HepG2 (cell line): ENCODE measurements around the gene CMIP. TPM values are rescaled to one million over a fixed set of nuclear protein-coding genes. Genes with fewer than 3 reads are reported as not detected.
A peak's percentile ranks its signal among the peaks of the same experiment; 100 is the strongest.

Source experiments
- ATAC-seq: fragments of 200-7000 bp; cut with Tn5 transposase; 3 replicates; pipeline ENCODE4 v1.9.1; 2020; ENCODE audit warnings: mild to moderate bottlenecking, moderate library complexity
- BruUV-seq: library from RNA; stranded (reverse); fragments of 400-500 nt; replicated peaks from 2 replicates; lab custom pipeline; 2021; lab: Mats Ljungman, UMichigan
- CTCF ChIA-PET: fragments of 300-600 bp; formaldehyde crosslinking; extraction: SDS; loops from one replicate; lab custom pipeline; 2021; ENCODE audit warnings: low total read pairs, inconsistent platforms, low intra/inter-chr PET ratio; lab: Yijun Ruan, JAX
- POLR2A ChIA-PET: fragments of 350-600 bp; sonication (Branson Sonifier 250); formaldehyde crosslinking; loops from one replicate; lab custom pipeline; 2020; ENCODE audit warnings: antibody characterized with exemption, inconsistent platforms; lab: Yijun Ruan, JAX
- DNase-seq: peaks from one replicate; pipeline ENCODE4 v3.0.0-alpha.2; 2015; ENCODE audit warnings: low spot score
- FAIRE-seq: peaks from 3 replicates; lab custom pipeline; 2011; peaks lifted over from hg19 to GRCh38; lab: Jason Lieb, UNC
- H2AFZ ChIP-seq: one replicate; pipeline ENCODE4 v1.6.1; 2011; ENCODE audit warnings: low read length, inconsistent platforms
- H3K27ac ChIP-seq: fragments of 300-600 bp; 3 replicates; pipeline ENCODE4 v1.8.0; 2011; ENCODE audit warnings: mixed run types, mild to moderate bottlenecking, mixed read lengths, low read length, inconsistent platforms; ENCODE audit not compliant: insufficient read depth; ENCODE audit errors: extremely low read length
- H3K27me3 ChIP-seq, 2 experiments: fragments of 200-600 bp in 1 of 2; 2 replicates in 1 of 2; 3 replicates in 1 of 2; pipeline versions ENCODE4 v1.6.0 to v1.8.0; 2011; ENCODE audit warnings: low read length in 2 of 2, mild to moderate bottlenecking in 2 of 2, moderate library complexity in 2 of 2, inconsistent platforms in 1 of 2; ENCODE audit not compliant: insufficient read depth in 2 of 2, control insufficient read depth in 1 of 2
- H3K36me3 ChIP-seq, 2 experiments: fragments of 200-600 bp in 1 of 2; replicated peaks in 1 of 2; 2 replicates in 1 of 2; 3 replicates in 1 of 2; pipeline versions ENCODE4 v1.5.1 to v1.8.0; 2011; ENCODE audit warnings: low read length in 2 of 2, inconsistent platforms in 1 of 2; ENCODE audit not compliant: insufficient read depth in 2 of 2, control insufficient read depth in 1 of 2
- H3K4me1 ChIP-seq: 2 replicates; pipeline ENCODE4 v1.5.1; 2012; ENCODE audit warnings: low read length, inconsistent platforms; ENCODE audit not compliant: insufficient read depth
- H3K4me2 ChIP-seq: 2 replicates; pipeline ENCODE4 v1.6.0; 2011; ENCODE audit warnings: low read depth, low read length, inconsistent platforms
- H3K4me3 ChIP-seq, 3 experiments: fragments of 200-600 bp in 1 of 3; sonication (generic), shearing (Covaris generic) in 1 of 3; replicated peaks in 1 of 3; 2 replicates each; pipeline ENCODE4 v1.5.1; 2011 to 2016; ENCODE audit warnings: low read length in 3 of 3, inconsistent platforms in 2 of 3, low read depth in 2 of 3, mild to moderate bottlenecking in 2 of 3, control low read depth in 1 of 3, mixed read lengths in 1 of 3; ENCODE audit not compliant: insufficient read depth in 1 of 3
- H3K79me2 ChIP-seq: one replicate; pipeline ENCODE4 v1.6.1; 2011; ENCODE audit warnings: low read length, inconsistent platforms; ENCODE audit not compliant: insufficient read depth
- H3K9ac ChIP-seq: 2 replicates; pipeline ENCODE4 v1.6.0; 2011; ENCODE audit warnings: mild to moderate bottlenecking, low read depth, low read length, inconsistent platforms; ENCODE audit not compliant: insufficient read depth
- H3K9me3 ChIP-seq: 2 replicates; pipeline ENCODE4 v1.5.1; 2012; ENCODE audit warnings: mild to moderate bottlenecking, low read length
- H4K20me1 ChIP-seq: 2 replicates; pipeline ENCODE4 v1.6.0; 2011; ENCODE audit warnings: inconsistent platforms, mild to moderate bottlenecking, low read length, moderate library complexity; ENCODE audit not compliant: insufficient read depth
- FOXA3 ChIP-seq: IDR thresholded peaks from 2 replicates; pipeline ENCODE4 v1.6.1; 2016; ENCODE audit warnings: missing genetic modification reagents, missing compliant biosample characterization
- MIER2 ChIP-seq: IDR thresholded peaks from 2 replicates; pipeline ENCODE4 v1.6.1; 2016; ENCODE audit warnings: missing biosample characterization, missing genetic modification reagents
- RBFOX2 ChIP-seq: fragments of 200-400 bp; formaldehyde crosslinking; IDR thresholded peaks from 2 replicates; pipeline ENCODE4 v1.6.1; 2017; ENCODE audit warnings: low read depth, mild to moderate bottlenecking, low read length
- RELA ChIP-seq: sonication (generic); formaldehyde crosslinking; IDR thresholded peaks from 2 replicates; pipeline ENCODE4 v1.4.0; 2020; ENCODE audit warnings: missing genetic modification reagents
- RFX3 ChIP-seq: IDR thresholded peaks from 2 replicates; pipeline ENCODE4 v1.6.1; 2016; ENCODE audit warnings: missing biosample characterization, missing genetic modification reagents
- SIN3B ChIP-seq: fragments of 150-350 bp; IDR thresholded peaks from 2 replicates; pipeline ENCODE4 v1.6.1; 2014; ENCODE audit warnings: low read length
- SP1 ChIP-seq, 2 experiments: fragments of 450-650 bp in 1 of 2; sonication (generic) in 1 of 2; formaldehyde crosslinking in 1 of 2; IDR thresholded peaks; 2 replicates each; pipeline versions ENCODE4 v1.4.0 to v1.6.1; 2016 to 2020; ENCODE audit warnings: missing genetic modification reagents in 1 of 2
- ZNF281 ChIP-seq: sonication (generic); formaldehyde crosslinking; IDR thresholded peaks from 2 replicates; pipeline ENCODE4 v1.4.0; 2020; ENCODE audit warnings: missing genetic modification reagents, borderline replicate concordance
- ZNF292 ChIP-seq: sonication (generic); formaldehyde crosslinking; IDR thresholded peaks from 2 replicates; pipeline ENCODE4 v1.8.1; 2022; ENCODE audit warnings: mild to moderate bottlenecking, low read depth, missing genetic modification reagents, borderline replicate concordance
- ZNF367 ChIP-seq: sonication (generic); formaldehyde crosslinking; IDR thresholded peaks from 2 replicates; pipeline ENCODE4 v1.4.0; 2020; ENCODE audit warnings: missing genetic modification reagents, borderline replicate concordance
- ZNF446 ChIP-seq: sonication (generic); formaldehyde crosslinking; IDR thresholded peaks from 2 replicates; pipeline ENCODE4 v1.5.0; 2020; ENCODE audit warnings: mild to moderate bottlenecking, missing genetic modification reagents
- ZNF501 ChIP-seq: sonication (generic); formaldehyde crosslinking; IDR thresholded peaks from 2 replicates; pipeline ENCODE4 v1.5.1; 2020; ENCODE audit warnings: mild to moderate bottlenecking, moderate library complexity, missing genetic modification reagents
- ZNF574 ChIP-seq: sonication (generic); formaldehyde crosslinking; IDR thresholded peaks from 2 replicates; pipeline ENCODE4 v1.4.0; 2020; ENCODE audit warnings: missing genetic modification reagents
- ZSCAN22 ChIP-seq: sonication (generic); formaldehyde crosslinking; IDR thresholded peaks from 2 replicates; pipeline ENCODE4 v1.4.0; 2020; ENCODE audit warnings: mild to moderate bottlenecking, missing genetic modification reagents
- ZSCAN5A ChIP-seq: sonication (generic); formaldehyde crosslinking; IDR thresholded peaks from 2 replicates; pipeline ENCODE4 v1.8.0; 2022; ENCODE audit warnings: mild to moderate bottlenecking, missing genetic modification reagents, borderline replicate concordance
- WGBS: methylation state at CpG from one replicate; pipeline ENCODE4 v1.1.6; 2017; ENCODE audit warnings: low lambda C conversion rate; 5-methylcytosine and 5-hydroxymethylcytosine counted together
- in situ Hi-C: cut with HindIII; loops from 2 replicates; pipeline ENCODE4 v1.10.0; 2017; ENCODE audit warnings: low pct_unique_long_range_greater_than_20kb; ENCODE audit not compliant: extremely low pct_ligation_motif_present
- intact Hi-C: fragments of 100-400 bp; cut with micrococcal nuclease; formaldehyde crosslinking; loops from one replicate; pipeline ENCODE4 v1.10.0; 2022; ENCODE audit not compliant: unreplicated experiment
- polyA plus RNA-seq, 8 experiments: library from polyadenylated mRNA; depleted of rRNA in 3 of 8; stranded (reverse) in 7 of 8; unstranded in 1 of 8; fragments of >200 nt; fragmentation: Illumina TruSeq in 4 of 8; extraction: Trizol in 4 of 8; gene quantifications; 2 replicates each; pipeline versions ENCODE4 v1.2.1 to v1.2.3, GENCODE V29; 2011 to 2016; ENCODE audit warnings: low read depth in 4 of 8, missing spikeins in 1 of 8, mixed read lengths in 1 of 8; ENCODE audit not compliant: insufficient read depth in 1 of 8
- total RNA-seq, 5 experiments: library from RNA; depleted of rRNA; stranded (reverse); fragments of >200 nt; fragmentation: Illumina TruSeq; extraction: Trizol; gene quantifications; 2 replicates each; pipeline ENCODE4 v1.2.3, GENCODE V29; 2016; ENCODE audit warnings: low read depth in 1 of 5

The CMIP gene
- total and polyA plus RNA-seq, 2 of the 13 experiments (the other 11 are each of a cell fraction or from before 2014, with no cell fraction given), result 10.9 to 18.1 TPM

GRCh38 chr16:81730090-81731051 lies 285.8 kb downstream of the CMIP start:
- FAIRE-seq (peak; percentile 68), ATAC-seq (peak; percentile 96), DNase-seq (peak; percentile 70)
- peaks cover 9% of the 10 kb centered on the region; the same call in 1 of the 2 replicates for H3K4me1 ChIP-seq
- H3K4me3 ChIP-seq, result peak overlapping the region in 1 of 3 experiments; percentile 49; a peak in 1 of 6 replicates
- ChIA-PET CTCF (interaction anchor here (0.9 to 1.4 kb wide), 2 partner anchors 107 to 327 kb away, joined by 4 read pairs; no protein-coding TSS in a partner anchor), POLR2A (no interaction called here)
- H2AFZ ChIP-seq, result no peak overlapping the region
- H3K27ac ChIP-seq, result no peak overlapping the region
- no peaks in the 10 kb centered on the region for H3K9me3 ChIP-seq
- H3K27me3 ChIP-seq, result peaks cover 1 to 22% of the 10 kb centered on the region in 2 experiments; a peak in 4 of 5 replicates
- H3K4me2 ChIP-seq, result peak overlapping the region; percentile 49
- no TSS peak for BruUV-seq
- intact Hi-C loops (no loop called here), in situ Hi-C loops (loop anchor here (10.0 to 25.0 kb wide), 2 partner anchors 526 to 693 kb away; partner anchors contain the start of gene ATMIN)
- H3K9ac ChIP-seq, result no peak overlapping the region
- WGBS, result 47% methylated on average over 32 of the region's 47 CpGs
- H3K36me3 ChIP-seq, result no peaks in the 10 kb centered on the region
- no peaks in the 10 kb centered on the region for H4K20me1 ChIP-seq
- H3K79me2 ChIP-seq, result no peaks in the 10 kb centered on the region
- TF ChIP-seq ZNF367 (CRISPR knock-in tag), result no peak
- no peak for TF ChIP-seq ZNF574 (CRISPR knock-in tag)
- TF ChIP-seq ZSCAN22 (CRISPR knock-in tag), result no peak
- no peak for TF ChIP-seq RBFOX2
- 0 out of 2 replicates have a peak, but pooled peaks have one; percentile 43 for TF ChIP-seq ZNF292 (CRISPR knock-in tag)
- no peak for TF ChIP-seq SP1 (IDR thresholded peaks at IDR 0.05)
- TF ChIP-seq SP1 (CRISPR knock-in tag; IDR thresholded peaks at IDR 0.05), result 0 out of 2 replicates have a peak, but pooled peaks have one; percentile 30
- 0 out of 2 replicates have a peak, but pooled peaks have one; percentile 15 for TF ChIP-seq MIER2 (CRISPR knock-in tag)
- peak; percentile 75 for TF ChIP-seq RFX3
- TF ChIP-seq ZNF446 (CRISPR knock-in tag), result peak; percentile 29; the same call in 1 of the 2 replicates
- no peak for TF ChIP-seq ZSCAN5A (CRISPR knock-in tag)
- 0 out of 2 replicates have a peak, but pooled peaks have one; percentile 36 for TF ChIP-seq RELA
- TF ChIP-seq FOXA3 (CRISPR knock-in tag), result no peak
- TF ChIP-seq ZNF501 (CRISPR knock-in tag), result peak; percentile 62; the same call in 1 of the 2 replicates
- TF ChIP-seq SIN3B, result no peak
- no peak for TF ChIP-seq ZNF281 (CRISPR knock-in tag)
